Activated naive CD4-positive, alpha-beta T cell treated with anti-CD3 and anti-CD28 coated beads, Interleukin-2, amount 50 U/mL, for 72 hours (primary cell): ENCODE results near the gene HORMAD2. TPM values are rescaled to one million over a fixed set of nuclear protein-coding genes. Genes with fewer than 3 reads are reported as not detected.

Experiments used
- total RNA-seq, 2 donors: library from RNA; stranded (reverse); gene quantifications; one replicate each; pipeline ENCODE4 v1.2.3, GENCODE V29; 2022

HORMAD2 gene
- total RNA-seq, 2 donors from 2014 or later: 0.27 TPM; not detected in 1

Other genes starting within 250 kb of the HORMAD2 start
- gene ASCC2, start 242.2 kb upstream of the HORMAD2 start, total RNA-seq: 10 to 100 TPM; 55.0 to 73.2 TPM
- 10 to 100 TPM; 25.8 to 44.4 TPM for gene MTMR3, start 197.3 kb upstream of the HORMAD2 start, total RNA-seq
- gene LIF, start 166.3 kb downstream of the HORMAD2 start, total RNA-seq: 100 to 1,000 TPM in 1 of 2 donors, 10 to 100 TPM in 1; 68.9 to 522 TPM
- gene OSM, start 186.4 kb downstream of the HORMAD2 start, total RNA-seq: 10 to 100 TPM; 16.1 to 40.4 TPM
- 1 to 10 TPM; 6.3 to 7.5 TPM for gene CASTOR1, start 209.0 kb downstream of the HORMAD2 start, total RNA-seq
- 10 to 100 TPM; 27.2 to 36.9 TPM for gene TBC1D10A, start 246.5 kb downstream of the HORMAD2 start, total RNA-seq